Measurements from ENCODE around the gene GABRR2.

DNA sequence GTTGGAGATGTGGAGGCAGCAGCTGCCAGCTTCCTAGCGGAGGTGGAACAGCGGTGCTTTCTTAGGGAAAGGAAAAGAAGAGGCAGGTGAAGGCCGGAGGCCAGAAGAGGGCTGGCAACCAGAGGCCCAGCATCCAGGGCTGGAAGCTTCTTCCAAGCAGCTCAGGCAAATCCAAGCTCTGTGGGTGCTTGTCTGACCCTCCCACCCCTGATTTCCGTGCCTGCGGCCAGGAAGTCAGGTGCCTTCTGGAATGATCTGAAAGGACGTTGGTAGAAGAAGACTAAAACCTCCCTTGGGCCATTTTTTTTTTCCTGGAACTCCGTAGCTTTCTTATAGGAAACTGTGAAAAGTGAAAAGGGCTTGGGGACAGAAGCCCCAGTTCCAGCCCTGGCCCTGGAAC lies 64.9 kb downstream of the GABRR2 start:
- TF ChIP-seq JUND (IDR thresholded peaks at IDR 0.05) (no peak), SP1 (IDR thresholded peaks at IDR 0.05) (no peak)
- TF ChIP-seq, protein P1, sequence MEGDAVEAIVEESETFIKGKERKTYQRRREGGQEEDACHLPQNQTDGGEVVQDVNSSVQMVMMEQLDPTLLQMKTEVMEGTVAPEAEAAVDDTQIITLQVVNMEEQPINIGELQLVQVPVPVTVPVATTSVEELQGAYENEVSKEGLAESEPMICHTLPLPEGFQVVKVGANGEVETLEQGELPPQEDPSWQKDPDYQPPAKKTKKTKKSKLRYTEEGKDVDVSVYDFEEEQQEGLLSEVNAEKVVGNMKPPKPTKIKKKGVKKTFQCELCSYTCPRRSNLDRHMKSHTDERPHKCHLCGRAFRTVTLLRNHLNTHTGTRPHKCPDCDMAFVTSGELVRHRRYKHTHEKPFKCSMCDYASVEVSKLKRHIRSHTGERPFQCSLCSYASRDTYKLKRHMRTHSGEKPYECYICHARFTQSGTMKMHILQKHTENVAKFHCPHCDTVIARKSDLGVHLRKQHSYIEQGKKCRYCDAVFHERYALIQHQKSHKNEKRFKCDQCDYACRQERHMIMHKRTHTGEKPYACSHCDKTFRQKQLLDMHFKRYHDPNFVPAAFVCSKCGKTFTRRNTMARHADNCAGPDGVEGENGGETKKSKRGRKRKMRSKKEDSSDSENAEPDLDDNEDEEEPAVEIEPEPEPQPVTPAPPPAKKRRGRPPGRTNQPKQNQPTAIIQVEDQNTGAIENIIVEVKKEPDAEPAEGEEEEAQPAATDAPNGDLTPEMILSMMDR (IDR thresholded peaks at IDR 0.05; ENCODE audit: low read depth, low read length, missing input control) = no peak
